Measurements from ENCODE around the gene AFAP1.

AFAP1 gene

GRCh38 chr4:7910952-7911578 lies 28.6 kb downstream of the AFAP1 start:
- DNase-seq = no peak

GRCh38 chr4:7910263-7910896 lies 29.3 kb downstream of the AFAP1 start:
- DNase-seq = peak in 1 of 2 donors; percentile 6

GRCh38 chr4:7909463-7910262 lies 30.0 kb downstream of the AFAP1 start:
- no peak for DNase-seq

GRCh38 chr4:7908668-7909067 lies 31.0 kb downstream of the AFAP1 start:
- DNase-seq = no peak

- DNase-seq = no peak
These were observed 32.5 kb downstream of the AFAP1 start for GRCh38 chr4:7907142-7907541.

- DNase-seq = no peak
These were observed 33.4 kb downstream of the AFAP1 start for GRCh38 chr4:7906171-7906701.

- DNase-seq = no peak
These were observed 34.4 kb downstream of the AFAP1 start for GRCh38 chr4:7904952-7905915.

- no peak for DNase-seq
These were observed 35.7 kb downstream of the AFAP1 start for GRCh38 chr4:7903791-7904516.

GRCh38 chr4:7902826-7903225 lies 36.8 kb downstream of the AFAP1 start:
- no peak for DNase-seq

- no peak for DNase-seq
These were observed 37.5 kb downstream of the AFAP1 start for GRCh38 chr4:7902101-7902553.

GRCh38 chr4:7901311-7901885 lies 38.3 kb downstream of the AFAP1 start:
- DNase-seq = no peak

GRCh38 chr4:7900334-7900909 lies 39.2 kb downstream of the AFAP1 start:
- DNase-seq = no peak

GRCh38 chr4:7899184-7899869 lies 40.3 kb downstream of the AFAP1 start:
- DNase-seq = no peak

- no peak for DNase-seq
These were observed 41.3 kb downstream of the AFAP1 start for GRCh38 chr4:7898385-7898784.

- DNase-seq = no peak
These were observed 41.9 kb downstream of the AFAP1 start for GRCh38 chr4:7897811-7898210.

GRCh38 chr4:7894677-7895181 lies 44.9 kb downstream of the AFAP1 start:
- DNase-seq = no peak

- DNase-seq = no peak
These were observed 45.5 kb downstream of the AFAP1 start for GRCh38 chr4:7894098-7894676.

GRCh38 chr4:7893539-7893938 lies 46.1 kb downstream of the AFAP1 start:
- no peak for DNase-seq

- DNase-seq = no peak
These were observed 47.2 kb downstream of the AFAP1 start for GRCh38 chr4:7892212-7893019.

All from inflammatory macrophage (primary cell).